RCC 7860 (cell line): Measurements from ENCODE around the gene PDCD7.

Experiments used
- DNase-seq: peaks from one replicate; pipeline ENCODE4 v3.0.0-alpha.2; 2015; ENCODE audit warnings: low spot score
- FAIRE-seq: peaks from 2 replicates; lab custom pipeline; 2012; peaks lifted over from hg19 to GRCh38; lab: Jason Lieb, UNC

PDCD7 gene

GRCh38 chr15:65092911-65093792, 40.5 kb downstream of the PDCD7 start:
- no peak for FAIRE-seq

DNA sequence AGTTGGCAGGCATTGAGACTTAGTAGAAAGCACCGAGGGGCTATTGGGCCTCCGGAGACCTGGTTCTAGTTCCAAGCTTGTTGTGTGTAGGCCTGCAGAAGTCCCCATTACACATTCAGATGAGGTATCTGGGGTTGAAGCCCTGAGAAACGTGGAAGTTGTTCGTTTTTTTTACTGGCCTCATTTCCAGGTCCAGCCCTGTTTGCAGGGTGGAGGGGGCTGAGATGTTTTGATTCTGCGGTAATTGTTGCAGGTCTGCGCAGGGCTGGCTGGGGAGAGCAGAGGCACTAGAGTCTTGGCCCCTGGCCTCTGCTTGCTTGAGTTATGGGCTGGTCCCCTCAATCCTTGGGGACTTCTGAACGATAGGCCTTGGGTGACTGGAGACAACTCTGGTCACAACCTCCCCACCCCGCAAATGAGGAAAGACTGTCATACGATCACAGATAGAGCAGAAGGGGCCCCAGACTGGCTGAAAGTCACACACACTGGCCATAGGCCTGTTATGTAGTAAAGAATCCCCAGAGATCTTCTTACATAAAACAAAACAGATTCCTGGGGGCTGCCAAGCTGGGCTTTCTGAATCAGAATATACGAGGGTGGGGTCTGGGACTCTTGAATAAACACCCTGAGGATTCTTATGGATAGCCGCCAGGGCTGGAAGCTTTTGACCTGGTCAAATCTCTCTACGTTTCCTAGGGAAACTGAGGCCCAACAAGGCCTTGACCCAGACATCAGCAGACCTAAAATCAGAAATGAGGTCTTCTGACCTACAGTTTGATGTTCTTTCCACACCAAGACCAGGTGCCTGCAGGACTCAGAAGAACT, 41.5 kb downstream of the PDCD7 start:
- FAIRE-seq (no peak), DNase-seq (no peak)

More at GRCh38 chr15:65092911-65093792, 40.5 kb downstream of the PDCD7 start:
- DNase-seq: no peak

DNA sequence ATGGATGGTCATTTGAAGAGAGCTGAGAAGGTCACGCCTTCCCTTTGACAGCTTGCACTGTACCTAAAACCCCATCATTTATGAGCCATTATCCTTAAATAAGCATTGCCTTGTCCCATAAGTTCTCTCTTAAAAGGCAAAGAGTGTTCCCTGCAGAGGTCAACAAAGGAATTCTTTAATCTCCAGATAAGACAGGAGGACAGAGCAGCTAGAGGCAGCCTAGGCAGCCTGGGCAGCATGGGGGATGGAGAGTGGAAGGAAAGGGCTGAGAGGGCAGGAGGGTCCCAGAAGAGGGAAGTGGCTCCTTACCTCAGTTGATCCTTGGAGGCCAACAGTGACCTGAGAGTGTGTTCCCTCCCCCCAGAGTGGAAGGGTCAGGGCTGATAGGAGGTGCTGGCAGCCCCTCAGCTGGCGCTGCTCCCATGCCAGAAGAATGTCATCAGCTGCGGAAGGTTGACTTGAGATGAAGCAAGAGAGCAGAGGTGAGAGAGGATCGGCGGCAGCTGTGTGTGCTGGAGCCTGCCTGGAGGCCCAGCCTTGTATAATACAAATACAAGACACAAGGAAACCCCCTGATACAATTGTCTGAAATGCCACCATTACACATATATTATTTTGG, 44.3 kb downstream of the PDCD7 start:
- DNase-seq: no peak
- no peak for FAIRE-seq

- no peak for FAIRE-seq
Observed at GRCh38 chr15:65088643-65089021, 45.0 kb downstream of the PDCD7 start.

GRCh38 chr15:65087873-65088642, 45.5 kb downstream of the PDCD7 start:
- DNase-seq: no peak
- FAIRE-seq: no peak

More at GRCh38 chr15:65088643-65089021, 45.0 kb downstream of the PDCD7 start:
- no peak for DNase-seq

DNA sequence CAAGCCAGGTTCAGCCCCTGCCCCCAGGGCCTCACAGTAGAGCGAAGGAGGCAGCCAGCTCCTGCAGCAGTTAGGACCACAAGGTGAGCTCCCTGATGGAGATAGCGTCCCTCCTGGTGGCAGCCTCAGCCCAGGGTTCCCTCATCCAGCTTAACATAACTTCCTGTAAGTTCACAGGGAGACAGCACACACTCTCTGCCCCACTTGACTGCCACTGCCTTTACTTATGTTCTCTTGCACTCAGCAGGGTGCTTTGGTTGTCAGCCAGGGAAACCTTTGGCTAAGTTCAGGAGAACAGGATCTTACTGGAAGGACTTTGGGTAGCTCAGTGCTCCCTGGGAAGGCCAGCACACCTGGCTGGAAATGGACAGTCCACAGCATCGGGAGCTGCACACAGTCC, 46.2 kb downstream of the PDCD7 start:
- DNase-seq: no peak

GRCh38 chr15:65086680-65087111, 46.9 kb downstream of the PDCD7 start:
- FAIRE-seq: no peak

More for the DNA sequence above, 46.2 kb downstream of the PDCD7 start:
- FAIRE-seq: no peak

DNA sequence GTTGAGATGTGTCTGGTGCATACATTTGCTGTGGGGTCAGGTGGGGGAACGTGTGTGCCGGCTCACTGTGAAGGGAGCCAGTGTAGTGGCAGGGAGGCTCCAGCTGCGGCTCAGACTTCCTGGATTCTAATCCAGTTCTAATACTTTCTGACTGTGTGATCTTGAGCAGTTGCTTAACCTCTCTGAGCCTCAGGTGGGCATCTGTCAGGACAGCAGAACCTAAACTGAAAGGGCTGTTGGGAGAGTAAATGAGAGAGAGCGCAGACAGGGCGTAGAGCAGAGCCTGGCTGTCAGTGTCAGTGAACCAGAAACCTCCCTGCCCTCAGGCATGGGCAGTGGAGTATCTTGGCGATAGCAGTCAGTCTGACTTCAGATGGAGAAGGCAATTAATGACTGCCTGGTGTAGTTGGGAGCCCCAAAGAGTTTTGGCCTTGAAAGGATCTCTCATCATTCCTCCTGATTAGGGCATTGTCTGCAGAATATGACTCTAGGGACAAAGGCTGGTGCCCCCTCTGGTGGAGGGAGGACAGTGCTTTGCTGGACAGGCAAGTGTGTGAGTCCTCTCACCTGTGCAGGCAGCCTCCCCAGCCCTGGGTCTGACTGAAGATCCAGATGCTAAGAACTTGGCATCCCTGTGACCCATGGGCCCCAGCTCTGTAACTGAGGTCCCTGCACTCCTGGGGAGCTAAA, 47.5 kb downstream of the PDCD7 start:
- no peak for FAIRE-seq
- DNase-seq: peak; percentile 18

More at GRCh38 chr15:65086680-65087111, 46.9 kb downstream of the PDCD7 start:
- DNase-seq: no peak

GRCh38 chr15:65085207-65085753, 48.3 kb downstream of the PDCD7 start:
- FAIRE-seq (no peak), DNase-seq (no peak)

- DNase-seq (no peak), FAIRE-seq (no peak)
Observed at GRCh38 chr15:65084500-65085206, 49.0 kb downstream of the PDCD7 start.

DNA sequence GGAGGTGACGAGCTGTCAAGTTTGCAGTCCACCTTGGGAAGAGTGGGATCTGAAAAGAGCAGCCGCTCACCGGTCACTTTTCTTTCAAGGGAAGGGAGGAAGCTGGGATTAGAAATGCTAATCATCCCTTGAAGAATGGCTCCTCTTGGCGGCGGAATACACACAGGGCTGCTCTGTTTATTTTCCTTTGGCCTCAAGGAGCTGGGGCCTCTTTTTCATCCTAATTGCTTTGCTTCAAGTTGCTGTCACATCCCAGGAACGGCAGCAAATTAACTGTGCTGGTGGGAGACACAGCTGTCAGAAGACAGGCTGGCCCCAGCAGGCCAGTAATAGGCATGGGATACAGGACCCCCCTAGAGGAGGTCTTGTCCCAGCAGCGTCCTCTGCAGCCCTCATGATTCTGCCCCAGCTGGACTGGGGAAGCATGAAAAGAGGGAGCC, 50.3 kb downstream of the PDCD7 start:
- no peak for FAIRE-seq

GRCh38 chr15:65082303-65082953, 51.2 kb downstream of the PDCD7 start:
- DNase-seq (no peak), FAIRE-seq (no peak)

More for the DNA sequence above, 50.3 kb downstream of the PDCD7 start:
- no peak for DNase-seq

GRCh38 chr15:65081758-65082157, 51.9 kb downstream of the PDCD7 start:
- DNase-seq (no peak), FAIRE-seq (no peak)

GRCh38 chr15:65081270-65081669, 52.3 kb downstream of the PDCD7 start:
- DNase-seq: no peak
- FAIRE-seq: no peak

GRCh38 chr15:65079580-65079979, 54.0 kb downstream of the PDCD7 start:
- no peak for DNase-seq
- no peak for FAIRE-seq

GRCh38 chr15:65077981-65078352, 55.6 kb downstream of the PDCD7 start:
- FAIRE-seq (no peak), DNase-seq (peak; percentile 6)

DNA sequence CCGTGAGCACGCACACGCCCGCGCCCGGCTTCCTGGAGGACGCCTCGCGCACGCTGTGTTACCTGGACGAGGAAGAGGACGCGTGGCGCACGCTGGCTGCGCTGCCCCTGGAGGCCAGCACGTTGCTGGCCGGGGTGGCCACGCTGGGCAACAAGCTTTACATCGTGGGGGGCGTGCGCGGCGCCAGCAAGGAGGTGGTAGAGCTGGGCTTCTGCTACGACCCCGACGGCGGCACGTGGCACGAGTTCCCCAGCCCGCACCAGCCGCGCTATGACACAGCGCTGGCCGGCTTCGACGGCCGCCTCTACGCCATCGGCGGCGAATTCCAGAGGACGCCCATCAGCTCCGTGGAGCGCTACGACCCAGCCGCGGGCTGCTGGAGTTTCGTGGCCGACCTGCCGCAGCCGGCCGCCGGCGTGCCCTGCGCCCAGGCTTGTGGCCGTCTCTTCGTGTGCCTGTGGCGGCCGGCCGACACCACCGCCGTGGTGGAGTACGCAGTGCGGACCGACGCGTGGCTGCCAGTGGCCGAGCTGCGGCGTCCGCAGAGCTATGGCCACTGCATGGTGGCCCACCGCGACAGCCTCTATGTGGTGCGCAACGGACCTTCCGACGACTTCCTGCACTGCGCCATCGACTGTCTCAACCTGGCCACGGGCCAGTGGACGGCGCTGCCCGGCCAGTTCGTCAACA, 56.2 kb downstream of the PDCD7 start:
- FAIRE-seq (no peak), DNase-seq (no peak)
